ENCODE measurements around the gene CASTOR1.

GRCh38 chr22:30279932-30280331 lies 9.4 kb downstream of the CASTOR1 start:
- TF ChIP-seq SIN3A (IDR thresholded peaks at IDR 0.05; ENCODE audit: borderline replicate concordance, low read depth, low read length) (no peak), CTCF (IDR thresholded peaks at IDR 0.05) (no peak), POLR2AphosphoS5 (IDR thresholded peaks at IDR 0.05; ENCODE audit: low read depth, low read length) (no peak), REST (IDR thresholded peaks at IDR 0.05; ENCODE audit: low read depth, low read length) (no peak), NRF1 (IDR thresholded peaks at IDR 0.05; ENCODE audit: low read depth, low read length) (no peak), FOXM1 (IDR thresholded peaks at IDR 0.05; ENCODE audit: low read depth) (no peak), GABPA (IDR thresholded peaks at IDR 0.05; ENCODE audit: low read depth) (no peak), EZH2phosphoT487 (IDR thresholded peaks at IDR 0.05; ENCODE audit: borderline replicate concordance, low read depth) (no peak), JUND (IDR thresholded peaks at IDR 0.05) (no peak), YY1 (IDR thresholded peaks at IDR 0.05; ENCODE audit: low read depth) (no peak), CHD2 (IDR thresholded peaks at IDR 0.05; ENCODE audit: low read length, partially characterized antibody) (no peak), MAX (IDR thresholded peaks at IDR 0.05; ENCODE audit: low read depth) (no peak), EP300 (IDR thresholded peaks at IDR 0.05; ENCODE audit: borderline replicate concordance in 1 of 2, low read depth in 1 of 2, low read length in 1 of 2) (no peak), TAF1 (IDR thresholded peaks at IDR 0.05; ENCODE audit: borderline replicate concordance, low read depth, low read length) (no peak)

Data from SK-N-SH (cell line).